Dedifferentiated amniotic fluid mesenchymal stem cell (primary cell): ENCODE measurements around the gene GPANK1.

Source experiments
- DNase-seq: peaks from one replicate; pipeline ENCODE4 v3.0.0-alpha.2; 2016; ENCODE audit errors: extremely low spot score

The GPANK1 gene

DNA sequence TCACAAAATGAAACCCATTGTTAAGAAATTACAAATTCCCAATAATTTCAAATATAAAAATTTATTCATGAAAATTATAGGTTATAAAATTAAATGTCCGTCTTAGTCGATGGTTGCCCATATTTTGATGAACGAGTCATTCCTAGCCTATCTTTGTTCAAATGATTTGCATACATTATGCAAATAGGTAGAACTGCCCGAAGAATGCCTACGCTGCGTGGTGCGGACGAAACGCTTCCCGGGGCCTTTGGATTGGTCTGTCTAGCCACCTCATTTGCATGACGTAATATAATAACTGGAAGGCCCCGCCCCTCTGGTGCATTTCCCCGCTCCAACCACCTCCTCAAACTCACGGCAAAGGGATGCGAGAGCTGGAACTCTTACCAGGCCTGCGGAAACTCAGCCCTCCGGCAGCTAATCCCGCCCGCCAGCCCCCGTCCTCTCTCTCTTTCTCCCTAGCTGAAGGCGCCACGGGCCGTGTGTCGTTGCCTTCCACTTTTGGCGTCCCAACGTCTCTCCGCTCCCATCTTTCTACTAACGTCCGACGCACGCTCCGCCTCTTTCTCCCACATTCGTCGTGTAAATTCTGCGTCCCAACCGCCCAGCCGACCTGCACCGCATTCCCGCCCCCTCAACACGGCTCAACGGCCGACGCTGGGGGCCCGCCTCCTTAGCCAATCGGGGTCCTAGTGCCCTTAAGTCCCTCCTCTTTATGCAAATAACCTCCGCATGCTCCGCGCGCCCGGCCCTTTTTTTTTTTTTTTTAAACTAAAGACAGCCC lies 44.8 kb downstream of the GPANK1 start:
- DNase-seq: peak; percentile 99

DNA sequence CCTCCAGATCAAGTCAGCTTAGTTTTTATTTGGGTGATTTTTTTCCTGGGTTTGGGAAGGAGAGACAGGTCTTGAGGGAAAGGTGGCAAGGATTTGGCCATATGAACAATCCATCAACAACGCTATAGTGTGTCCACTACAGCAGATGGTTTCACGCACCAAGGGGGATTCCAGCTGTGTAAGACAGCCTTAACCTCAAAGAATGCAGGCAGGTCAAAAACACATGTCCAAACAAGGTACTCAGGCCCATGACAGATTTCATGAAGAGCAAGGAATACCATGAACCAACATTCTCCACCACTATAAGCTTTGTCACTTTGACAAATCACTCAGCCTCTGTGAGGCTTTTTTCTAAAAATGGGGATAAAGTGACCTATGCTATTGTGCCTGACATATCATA lies 47.8 kb downstream of the GPANK1 start:
- DNase-seq: no peak

DNA sequence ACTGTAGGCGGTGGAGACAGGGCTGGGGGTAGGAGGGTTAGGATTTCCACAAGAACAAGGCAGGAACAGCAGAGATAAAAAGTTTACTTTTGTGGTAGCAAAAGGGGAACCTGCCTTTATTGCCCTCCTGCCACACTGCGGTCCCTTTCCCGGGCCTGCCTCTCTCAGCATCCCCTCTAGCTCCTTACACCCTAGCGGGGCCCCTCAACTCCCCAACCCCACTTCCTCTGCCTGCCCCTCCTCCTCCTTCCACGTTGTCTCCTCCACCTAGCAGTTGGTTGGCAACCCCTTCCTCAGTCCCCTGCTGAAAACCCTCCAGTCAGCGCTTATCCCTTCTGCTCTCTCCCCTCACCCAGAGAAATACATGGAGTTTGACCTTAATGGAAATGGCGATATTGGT lies 49.0 kb downstream of the GPANK1 start:
- no peak for DNase-seq

DNA sequence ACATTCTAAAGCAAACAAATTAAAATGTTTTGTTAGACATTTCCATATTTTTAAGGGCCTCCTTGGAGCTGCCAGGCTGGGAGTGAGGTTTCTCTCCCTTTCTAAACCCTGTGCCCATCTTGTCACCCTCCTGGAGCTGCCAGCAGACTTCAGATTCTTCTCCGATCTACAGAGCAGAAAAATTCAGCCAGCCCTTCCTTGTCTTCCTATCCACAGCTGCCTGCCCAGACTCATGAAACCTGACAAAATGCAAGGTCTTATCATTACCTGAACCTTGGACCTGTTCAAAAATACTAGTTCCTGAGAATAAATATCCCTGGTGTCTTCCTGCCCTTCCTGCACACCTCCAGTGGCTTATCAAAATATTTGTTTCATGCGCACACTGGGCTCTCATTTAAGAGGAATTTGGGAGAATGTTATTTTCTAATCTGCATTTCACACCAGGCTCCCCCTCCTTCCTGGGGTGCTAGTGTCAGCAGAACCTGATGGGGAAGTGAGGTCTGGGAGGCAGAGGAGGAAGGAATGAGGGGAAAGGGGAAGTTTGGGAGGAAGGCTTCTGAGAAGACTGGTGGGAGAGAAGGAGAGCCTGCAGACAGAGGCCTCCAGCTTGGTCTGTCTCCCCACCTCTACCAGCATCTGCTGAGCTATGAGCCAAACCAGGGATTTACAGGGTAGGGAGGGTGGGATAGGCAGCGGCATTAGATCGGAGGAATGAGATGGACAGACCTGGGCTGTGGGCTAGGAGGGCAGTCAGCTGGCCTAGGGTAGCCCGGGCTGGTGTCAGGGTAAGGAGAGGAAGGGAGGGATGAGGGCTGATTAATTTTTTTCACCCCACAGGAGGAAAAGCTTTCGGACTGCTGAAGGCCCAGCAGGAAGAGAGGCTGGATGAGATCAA lies 49.9 kb downstream of the GPANK1 start, which contains the start of gene AIF1:
TSS of gene AIF1 (plus strand) at position 551 of the 895 bp plus-strand sequence. CDS start at position 647, 96 bp downstream.
- DNase-seq: no peak

DNA sequence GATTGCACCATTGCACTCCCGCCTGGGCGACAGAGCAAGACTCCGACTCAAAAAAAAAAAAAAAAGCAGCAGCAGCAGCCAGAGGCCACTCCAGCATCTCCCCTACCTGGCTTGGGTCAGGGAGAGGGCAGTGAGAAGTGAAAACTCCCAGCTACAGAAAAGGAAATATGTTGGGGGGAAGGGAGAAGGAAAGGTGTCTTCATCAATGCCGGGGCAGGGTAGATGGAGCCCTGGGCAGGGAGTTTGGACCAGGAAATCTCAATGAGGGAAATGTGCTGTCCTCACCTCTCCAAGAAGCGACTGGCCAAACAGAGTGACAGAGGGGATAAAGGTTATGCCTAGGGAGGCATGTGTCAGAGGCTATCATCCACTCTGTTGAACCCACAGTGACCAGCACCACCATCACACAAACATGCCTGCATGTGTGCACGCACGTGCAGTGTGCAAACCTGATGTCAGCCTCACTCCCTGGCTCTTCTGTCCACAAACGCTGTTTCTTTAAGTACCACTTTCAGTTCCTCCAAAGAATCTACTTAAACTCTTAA lies 50.6 kb downstream of the GPANK1 start:
- no peak for DNase-seq
